HG03439 (cell line): ENCODE data around the gene SOCS6.
"Not testable (repeated sequence)": the region's sequence is repeated elsewhere in the genome, so short reads cannot be mapped to it uniquely, and the experiment has no call there.

Experiments used
- ATAC-seq: cut with Tn5 transposase; IDR thresholded peaks from one replicate; pipeline ENCODE4 v1.9.1; 2021; ENCODE audit warnings: mild to moderate bottlenecking, moderate library complexity; ENCODE audit not compliant: unreplicated experiment

The SOCS6 gene

GRCh38 chr18:70288851-70289328 lies at the start of gene SOCS6:
Gene SOCS6 (plus strand): TSS chr18:70289045. CDS start chr18:70324669, 35,624 bp downstream.
- ATAC-seq: peak; percentile 74

- ATAC-seq: no peak
Observed at GRCh38 chr18:70243131-70243929, 45.5 kb upstream of the SOCS6 start.

- no peak for ATAC-seq
Observed at GRCh38 chr18:70246061-70246466, 42.8 kb upstream of the SOCS6 start.

- ATAC-seq: no peak
Observed at GRCh38 chr18:70249118-70249517, 39.7 kb upstream of the SOCS6 start.

- ATAC-seq: not testable (repeated sequence)
Observed at GRCh38 chr18:70249861-70250260, 39.0 kb upstream of the SOCS6 start.

GRCh38 chr18:70250781-70251180 lies 38.1 kb upstream of the SOCS6 start:
- no peak for ATAC-seq

- no peak for ATAC-seq
Observed at GRCh38 chr18:70256184-70256583, 32.7 kb upstream of the SOCS6 start.

GRCh38 chr18:70256994-70257393 lies 31.9 kb upstream of the SOCS6 start:
- ATAC-seq: no peak

- no peak for ATAC-seq
Observed at GRCh38 chr18:70258243-70258642, 30.6 kb upstream of the SOCS6 start.

GRCh38 chr18:70260683-70261082 lies 28.2 kb upstream of the SOCS6 start:
- no peak for ATAC-seq

- ATAC-seq: no peak
Observed at GRCh38 chr18:70261141-70261788, 27.6 kb upstream of the SOCS6 start.

GRCh38 chr18:70263336-70263735 lies 25.5 kb upstream of the SOCS6 start:
- ATAC-seq: no peak

GRCh38 chr18:70271742-70272141 lies 17.1 kb upstream of the SOCS6 start:
- no peak for ATAC-seq

- no peak for ATAC-seq
Observed at GRCh38 chr18:70273021-70273420, 15.8 kb upstream of the SOCS6 start.

- no peak for ATAC-seq
Observed at GRCh38 chr18:70276416-70277191, 12.2 kb upstream of the SOCS6 start.

- ATAC-seq: no peak
Observed at GRCh38 chr18:70279470-70279869, 9.4 kb upstream of the SOCS6 start.

GRCh38 chr18:70280007-70280925 lies 8.6 kb upstream of the SOCS6 start:
- ATAC-seq: no peak

GRCh38 chr18:70284976-70285620 lies 3.7 kb upstream of the SOCS6 start:
- no peak for ATAC-seq

- ATAC-seq: no peak
Observed at GRCh38 chr18:70287731-70288130, 1.1 kb upstream of the SOCS6 start.
